ENCODE measurements around the gene SAG. TPM values are rescaled to one million over a fixed set of nuclear protein-coding genes. Genes with fewer than 3 reads are reported as not detected.

SAG gene
- total and polyA plus RNA-seq, 9 of the 15 experiments (the other 6 are each of a cell fraction or from before 2014, with no cell fraction given): 0.04 to 0.64 (median 0.31) TPM; not detected in 5

DNA sequence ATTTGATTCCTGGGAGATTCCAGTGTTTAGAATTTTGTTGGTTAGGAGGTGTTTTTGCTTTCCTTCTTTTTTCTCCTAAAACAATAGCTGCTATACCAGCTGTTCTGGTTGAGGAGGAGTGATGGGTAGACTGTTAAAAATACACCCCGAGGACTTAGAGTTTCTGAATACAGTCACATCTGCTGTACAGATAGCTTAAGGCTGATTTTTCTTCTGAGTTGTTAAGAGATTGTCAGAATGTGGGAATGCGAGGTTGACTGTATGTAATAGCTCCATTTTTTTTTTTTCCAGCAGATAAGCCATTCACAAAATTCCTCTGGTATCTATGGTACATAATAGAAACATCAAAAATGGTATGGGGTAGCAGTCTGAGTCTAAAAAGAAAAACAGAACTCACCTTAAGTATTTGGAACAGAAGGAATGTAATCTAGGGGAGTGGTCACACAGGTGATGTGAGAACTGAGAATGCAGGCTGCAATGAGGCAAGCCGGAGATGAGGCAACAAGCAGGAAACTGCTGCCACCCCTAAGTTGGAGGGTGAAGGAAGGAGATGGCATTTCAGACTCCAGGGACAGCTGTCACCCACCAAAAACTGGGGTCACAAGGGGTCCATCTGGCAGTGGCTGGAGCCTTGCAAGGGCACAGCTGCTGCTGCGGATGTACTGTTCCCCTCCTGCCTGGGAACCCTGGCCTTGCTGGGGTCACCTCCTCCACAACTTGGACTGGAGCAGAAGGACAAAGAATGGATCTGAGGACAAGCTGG lies 49.1 kb downstream of the SAG start:
- intact Hi-C loops (cut with micrococcal nuclease): no loop called here
- Histone ChIP-seq H2AFZ (ENCODE audit: low read depth, low read length) (no peak overlapping the region), H3K9me1 (ENCODE audit: control insufficient read depth, insufficient read depth, low read length) (no peaks in the 10 kb centered on the region), H3K36me3 (ENCODE audit: control insufficient read depth, insufficient read depth, low read length) (peaks cover 12% of the 10 kb centered on the region; the same call in 2 of the 3 replicates), H3K9me3 (replicated peaks; ENCODE audit: control insufficient read depth, insufficient read depth, low read depth, low read length) (no peaks in the 10 kb centered on the region), H3K4me1 (replicated peaks in 1 of 2; ENCODE audit: control insufficient read depth in 2 of 2, insufficient read depth in 2 of 2, low read length in 2 of 2) (peaks cover 36 to 41% of the 10 kb centered on the region in 2 experiments), H3K79me2 (ENCODE audit: control insufficient read depth, insufficient read depth, low read length) (peaks cover 46% of the 10 kb centered on the region), H3K27ac (ENCODE audit: extremely low read depth, low read depth, low read length) (no peak overlapping the region), H3K4me2 (ENCODE audit: insufficient read depth, low read length) (no peak overlapping the region), H4K20me1 (replicated peaks; ENCODE audit: control insufficient read depth, insufficient read depth, low read length) (peaks cover 11% of the 10 kb centered on the region), H3K27me3 (ENCODE audit: control insufficient read depth in 2 of 2, insufficient read depth in 2 of 2, low read length in 2 of 2) (no peaks in the 10 kb centered on the region), H3K9ac (ENCODE audit: insufficient read depth in 1 of 2, low read depth in 2 of 2, low read length in 2 of 2) (peak overlapping the region in 1 of 2 experiments; percentile 48; a peak in 1 of 4 replicates), H3K4me3 (no peak overlapping the region)
- 62% methylated on average over 4 of the region's 4 CpGs for WGBS (ENCODE audit: insufficient coverage, low coverage, missing lambda C conversion rate)
- ChIA-PET POLR2A (interaction anchor here (0.6 to 1.6 kb wide), 3 partner anchors 9 to 1662 kb away, joined by 3 to 10 read pairs (median 4); no protein-coding TSS in a partner anchor), CTCF (ENCODE audit: low intra/inter-chr PET ratio) (no interaction called here)
- DNase-seq (ENCODE audit: extremely low read depth in 1 of 4, low spot score in 3 of 4): no peak
- no peak for ATAC-seq
- in situ Hi-C loops (cut with MboI): no loop called here
- BruUV-seq (replicated peaks): no TSS peak
- no peak for FAIRE-seq
- TF ChIP-seq, protein P1, sequence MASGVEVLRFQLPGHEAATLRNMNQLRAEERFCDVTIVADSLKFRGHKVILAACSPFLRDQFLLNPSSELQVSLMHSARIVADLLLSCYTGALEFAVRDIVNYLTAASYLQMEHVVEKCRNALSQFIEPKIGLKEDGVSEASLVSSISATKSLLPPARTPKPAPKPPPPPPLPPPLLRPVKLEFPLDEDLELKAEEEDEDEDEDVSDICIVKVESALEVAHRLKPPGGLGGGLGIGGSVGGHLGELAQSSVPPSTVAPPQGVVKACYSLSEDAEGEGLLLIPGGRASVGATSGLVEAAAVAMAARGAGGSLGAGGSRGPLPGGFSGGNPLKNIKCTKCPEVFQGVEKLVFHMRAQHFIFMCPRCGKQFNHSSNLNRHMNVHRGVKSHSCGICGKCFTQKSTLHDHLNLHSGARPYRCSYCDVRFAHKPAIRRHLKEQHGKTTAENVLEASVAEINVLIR (CRISPR knock-in tag; IDR thresholded peaks at IDR 0.05): no peak
- TF ChIP-seq RBM25 (IDR thresholded peaks at IDR 0.05; ENCODE audit: low read depth, low read length, severe bottlenecking) (no peak), YY1 (IDR thresholded peaks at IDR 0.05; ENCODE audit: borderline replicate concordance in 1 of 3, control insufficient read depth in 1 of 3, extremely low read depth in 1 of 3, insufficient read depth in 3 of 3, insufficient read length in 1 of 3, insufficient replicate concordance in 2 of 3, low read depth in 1 of 3, low read length in 2 of 3) (no peak), CREBBP (IDR thresholded peaks at IDR 0.05; ENCODE audit: low read depth, low read length) (no peak), ZNF324 (CRISPR knock-in tag; IDR thresholded peaks at IDR 0.05) (no peak), HSF4 (CRISPR knock-in tag; IDR thresholded peaks at IDR 0.05; ENCODE audit: borderline replicate concordance) (no peak), GATA2 (CRISPR knock-in tag; IDR thresholded peaks at IDR 0.05) (no peak)
- TF ChIP-seq, protein P2, sequence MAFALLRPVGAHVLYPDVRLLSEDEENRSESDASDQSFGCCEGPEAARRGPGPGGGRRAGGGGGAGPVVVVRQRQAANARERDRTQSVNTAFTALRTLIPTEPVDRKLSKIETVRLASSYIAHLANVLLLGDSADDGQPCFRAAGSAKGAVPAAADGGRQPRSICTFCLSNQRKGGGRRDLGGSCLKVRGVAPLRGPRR (CRISPR knock-in tag; IDR thresholded peaks at IDR 0.05): no peak
- TF ChIP-seq, protein P3, sequence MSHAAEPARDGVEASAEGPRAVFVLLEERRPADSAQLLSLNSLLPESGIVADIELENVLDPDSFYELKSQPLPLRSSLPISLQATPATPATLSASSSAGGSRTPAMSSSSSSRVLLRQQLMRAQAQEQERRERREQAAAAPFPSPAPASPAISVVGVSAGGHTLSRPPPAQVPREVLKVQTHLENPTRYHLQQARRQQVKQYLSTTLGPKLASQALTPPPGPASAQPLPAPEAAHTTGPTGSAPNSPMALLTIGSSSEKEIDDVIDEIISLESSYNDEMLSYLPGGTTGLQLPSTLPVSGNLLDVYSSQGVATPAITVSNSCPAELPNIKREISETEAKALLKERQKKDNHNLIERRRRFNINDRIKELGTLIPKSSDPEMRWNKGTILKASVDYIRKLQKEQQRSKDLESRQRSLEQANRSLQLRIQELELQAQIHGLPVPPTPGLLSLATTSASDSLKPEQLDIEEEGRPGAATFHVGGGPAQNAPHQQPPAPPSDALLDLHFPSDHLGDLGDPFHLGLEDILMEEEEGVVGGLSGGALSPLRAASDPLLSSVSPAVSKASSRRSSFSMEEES (CRISPR knock-in tag; IDR thresholded peaks at IDR 0.05): no peak
- TF ChIP-seq, protein P4, sequence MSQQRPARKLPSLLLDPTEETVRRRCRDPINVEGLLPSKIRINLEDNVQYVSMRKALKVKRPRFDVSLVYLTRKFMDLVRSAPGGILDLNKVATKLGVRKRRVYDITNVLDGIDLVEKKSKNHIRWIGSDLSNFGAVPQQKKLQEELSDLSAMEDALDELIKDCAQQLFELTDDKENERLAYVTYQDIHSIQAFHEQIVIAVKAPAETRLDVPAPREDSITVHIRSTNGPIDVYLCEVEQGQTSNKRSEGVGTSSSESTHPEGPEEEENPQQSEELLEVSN (IDR thresholded peaks at IDR 0.05; ENCODE audit: borderline replicate concordance in 1 of 2, extremely low read depth in 1 of 2, insufficient read depth in 1 of 2, insufficient read length in 1 of 2, low read depth in 1 of 2, low read length in 1 of 2, poor library complexity in 1 of 2, severe bottlenecking in 1 of 2): no peak
- TF ChIP-seq, protein P5, sequence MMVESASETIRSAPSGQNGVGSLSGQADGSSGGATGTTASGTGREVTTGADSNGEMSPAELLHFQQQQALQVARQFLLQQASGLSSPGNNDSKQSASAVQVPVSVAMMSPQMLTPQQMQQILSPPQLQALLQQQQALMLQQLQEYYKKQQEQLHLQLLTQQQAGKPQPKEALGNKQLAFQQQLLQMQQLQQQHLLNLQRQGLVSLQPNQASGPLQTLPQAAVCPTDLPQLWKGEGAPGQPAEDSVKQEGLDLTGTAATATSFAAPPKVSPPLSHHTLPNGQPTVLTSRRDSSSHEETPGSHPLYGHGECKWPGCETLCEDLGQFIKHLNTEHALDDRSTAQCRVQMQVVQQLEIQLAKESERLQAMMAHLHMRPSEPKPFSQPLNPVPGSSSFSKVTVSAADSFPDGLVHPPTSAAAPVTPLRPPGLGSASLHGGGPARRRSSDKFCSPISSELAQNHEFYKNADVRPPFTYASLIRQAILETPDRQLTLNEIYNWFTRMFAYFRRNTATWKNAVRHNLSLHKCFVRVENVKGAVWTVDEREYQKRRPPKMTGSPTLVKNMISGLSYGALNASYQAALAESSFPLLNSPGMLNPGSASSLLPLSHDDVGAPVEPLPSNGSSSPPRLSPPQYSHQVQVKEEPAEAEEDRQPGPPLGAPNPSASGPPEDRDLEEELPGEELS (CRISPR knock-in tag; IDR thresholded peaks at IDR 0.05; ENCODE audit: borderline replicate concordance): no peak
